GM19099 (cell line): ENCODE measurements around the gene COL4A2.

Experiments used
- POLR2A ChIP-seq: IDR thresholded peaks from 3 replicates; pipeline ENCODE4 v1.6.1; 2011; ENCODE audit warnings: low read depth; ENCODE audit not compliant: insufficient read length; ENCODE audit errors: extremely low read depth

Gene COL4A2

GRCh38 chr13:110486061-110486715 lies 179.1 kb downstream of the COL4A2 start:
- TF ChIP-seq POLR2A = no peak

GRCh38 chr13:110490009-110490770 lies 183.1 kb downstream of the COL4A2 start:
- TF ChIP-seq POLR2A = no peak

GRCh38 chr13:110491869-110492678 lies 185.0 kb downstream of the COL4A2 start:
- no peak for TF ChIP-seq POLR2A

- TF ChIP-seq POLR2A = no peak
These were observed 185.9 kb downstream of the COL4A2 start for GRCh38 chr13:110492679-110493593.

- no peak for TF ChIP-seq POLR2A
These were observed 186.5 kb downstream of the COL4A2 start for GRCh38 chr13:110493613-110494012.

- no peak for TF ChIP-seq POLR2A
These were observed 188.3 kb downstream of the COL4A2 start for GRCh38 chr13:110495376-110495775.

GRCh38 chr13:110495881-110496280 lies 188.8 kb downstream of the COL4A2 start:
- no peak for TF ChIP-seq POLR2A

- TF ChIP-seq POLR2A = no peak
These were observed 189.2 kb downstream of the COL4A2 start for GRCh38 chr13:110496281-110496680.

GRCh38 chr13:110497003-110497402 lies 189.9 kb downstream of the COL4A2 start:
- TF ChIP-seq POLR2A = no peak

- TF ChIP-seq POLR2A = no peak
These were observed 191.2 kb downstream of the COL4A2 start for GRCh38 chr13:110498327-110498726.

- no peak for TF ChIP-seq POLR2A
These were observed 191.7 kb downstream of the COL4A2 start for GRCh38 chr13:110498765-110499164.

GRCh38 chr13:110499621-110500281 lies 192.7 kb downstream of the COL4A2 start:
- TF ChIP-seq POLR2A = no peak

GRCh38 chr13:110500341-110500740 lies 193.3 kb downstream of the COL4A2 start:
- no peak for TF ChIP-seq POLR2A

GRCh38 chr13:110501188-110501587 lies 194.1 kb downstream of the COL4A2 start:
- no peak for TF ChIP-seq POLR2A
